ENCODE measurements around the gene JADE2. TPM values are rescaled to one million over a fixed set of nuclear protein-coding genes. Genes with fewer than 3 reads are reported as not detected.

JADE2 gene
- total RNA-seq, 1 experiment from 2014 or later, result 18.4 TPM

DNA sequence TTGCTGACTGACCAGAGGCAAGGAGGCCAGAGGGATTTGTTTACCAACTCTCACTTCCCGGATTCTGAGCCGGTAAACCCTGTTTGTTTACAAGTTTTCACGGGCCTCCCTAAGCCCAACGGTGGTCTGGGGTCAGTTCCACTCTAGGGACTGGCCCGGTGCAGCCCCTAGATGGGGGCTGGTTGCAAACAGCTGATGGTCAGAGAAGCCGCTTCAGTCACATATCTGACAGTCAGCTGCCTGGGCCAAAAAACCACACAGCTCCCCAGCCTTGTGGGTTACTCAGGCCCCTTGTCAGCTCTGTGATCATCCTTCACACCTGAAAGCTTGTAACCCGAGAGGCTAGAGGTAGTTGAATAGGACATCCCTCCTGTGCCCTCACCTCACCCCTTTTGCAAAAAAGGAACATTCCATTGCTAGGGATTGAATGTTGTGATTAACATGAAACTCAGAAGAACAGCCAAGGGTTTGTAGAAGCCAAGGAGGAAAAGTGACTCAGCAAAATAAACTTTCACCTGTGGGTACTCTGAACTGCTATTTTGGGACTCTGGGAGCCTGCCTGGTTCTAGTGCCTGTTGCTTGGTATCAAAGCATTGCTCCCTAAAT, 66.8 kb downstream of the JADE2 start:
- no TSS peak for BruUV-seq (replicated peaks)
- ChIA-PET POLR2A (ENCODE audit: low non-redundant PET) (no interaction called here), CTCF (interaction anchor here (0.6 kb wide), 1 partner anchor 296 kb away, joined by 3 read pairs; no protein-coding TSS in a partner anchor)
- H3K4me1 ChIP-seq (ENCODE audit: insufficient read depth, low read length, poor library complexity, severe bottlenecking), result no peaks in the 10 kb centered on the region
- no peak overlapping the region for H3K4me3 ChIP-seq (ENCODE audit: low read depth, low read length, poor library complexity, severe bottlenecking)
- intact Hi-C loops (cut with micrococcal nuclease; ENCODE audit: unreplicated experiment), result no loop called here
- no peaks in the 10 kb centered on the region for H3K27me3 ChIP-seq (replicated peaks; ENCODE audit: insufficient read depth, low read depth, low read length, poor library complexity)
- no peaks in the 10 kb centered on the region for H3K9me3 ChIP-seq (ENCODE audit: low read depth, low read length, poor library complexity, severe bottlenecking)
- no peak overlapping the region for H3K27ac ChIP-seq (ENCODE audit: low read depth, low read length, poor library complexity, severe bottlenecking)
- H3K36me3 ChIP-seq (ENCODE audit: insufficient read depth, low read length, poor library complexity, severe bottlenecking), result no peaks in the 10 kb centered on the region
- DNase-seq (ENCODE audit: low spot score), result no peak
- TF ChIP-seq CTCF (conservative IDR thresholded peaks at IDR 0.05; ENCODE audit: low read depth, low read length) (no peak), EZH2 (IDR thresholded peaks at IDR 0.05; ENCODE audit: borderline replicate concordance, low read depth, low read length, poor library complexity, severe bottlenecking) (no peak)

- no peaks in the 10 kb centered on the region for H3K36me3 ChIP-seq (ENCODE audit: insufficient read depth, low read length, poor library complexity, severe bottlenecking)
- POLR2A ChIA-PET (ENCODE audit: low non-redundant PET), result no interaction called here
- CTCF ChIA-PET, result no interaction called here
- BruUV-seq (replicated peaks), result no TSS peak
- H3K9me3 ChIP-seq (ENCODE audit: low read depth, low read length, poor library complexity, severe bottlenecking), result no peaks in the 10 kb centered on the region
- H3K4me3 ChIP-seq (ENCODE audit: low read depth, low read length, poor library complexity, severe bottlenecking), result no peak overlapping the region
- H3K27ac ChIP-seq (ENCODE audit: low read depth, low read length, poor library complexity, severe bottlenecking), result no peak overlapping the region
- no peaks in the 10 kb centered on the region for H3K27me3 ChIP-seq (replicated peaks; ENCODE audit: insufficient read depth, low read depth, low read length, poor library complexity)
- DNase-seq (ENCODE audit: low spot score), result no peak
- no peaks in the 10 kb centered on the region for H3K4me1 ChIP-seq (ENCODE audit: insufficient read depth, low read length, poor library complexity, severe bottlenecking)
- intact Hi-C loops (cut with micrococcal nuclease; ENCODE audit: unreplicated experiment), result no loop called here
- TF ChIP-seq CTCF (conservative IDR thresholded peaks at IDR 0.05; ENCODE audit: low read depth, low read length), result no peak
These were observed 68.9 kb downstream of the JADE2 start for GRCh38 chr5:134594336-134594735.

GRCh38 chr5:134594797-134595457, 69.5 kb downstream of the JADE2 start:
- H3K27ac ChIP-seq (ENCODE audit: low read depth, low read length, poor library complexity, severe bottlenecking), result no peak overlapping the region
- POLR2A ChIA-PET (ENCODE audit: low non-redundant PET), result interaction anchor here (0.6 kb wide), 1 partner anchor 1563 kb away, joined by 8 read pairs; no protein-coding TSS in a partner anchor
- H3K27me3 ChIP-seq (replicated peaks; ENCODE audit: insufficient read depth, low read depth, low read length, poor library complexity), result no peaks in the 10 kb centered on the region
- H3K36me3 ChIP-seq (ENCODE audit: insufficient read depth, low read length, poor library complexity, severe bottlenecking), result no peaks in the 10 kb centered on the region
- no peak for TF ChIP-seq EZH2 (IDR thresholded peaks at IDR 0.05; ENCODE audit: borderline replicate concordance, low read depth, low read length, poor library complexity, severe bottlenecking)
- TF ChIP-seq CTCF (conservative IDR thresholded peaks at IDR 0.05; ENCODE audit: low read depth, low read length), result no peak
- H3K4me1 ChIP-seq (ENCODE audit: insufficient read depth, low read length, poor library complexity, severe bottlenecking), result no peaks in the 10 kb centered on the region
- H3K9me3 ChIP-seq (ENCODE audit: low read depth, low read length, poor library complexity, severe bottlenecking), result no peaks in the 10 kb centered on the region
- H3K4me3 ChIP-seq (ENCODE audit: low read depth, low read length, poor library complexity, severe bottlenecking), result no peak overlapping the region
- CTCF ChIA-PET, result no interaction called here
- peak; percentile 19 for DNase-seq (ENCODE audit: low spot score)
- BruUV-seq (replicated peaks), result no TSS peak
- intact Hi-C loops (cut with micrococcal nuclease; ENCODE audit: unreplicated experiment), result no loop called here

Measured in A673 (cell line).